ENCODE measurements around the gene HBEGF. TPM values are rescaled to one million over a fixed set of nuclear protein-coding genes. Genes with fewer than 3 reads are reported as not detected.

The HBEGF gene
- total RNA-seq, 2 donors from 2014 or later, result 3.1 to 7.3 TPM

GRCh38 chr5:140355546-140355945, 9.1 kb upstream of the HBEGF start:
- no peak overlapping the region for H3K4me3 ChIP-seq

GRCh38 chr5:140351609-140352334, 5.4 kb upstream of the HBEGF start:
- H3K9me3 ChIP-seq, result no peaks in the 10 kb centered on the region
- intact Hi-C loops (cut with DNase I), result no loop called here
- H3K27ac ChIP-seq, result no peak overlapping the region
- H3K4me3 ChIP-seq, result no peak overlapping the region
- peak; percentile 75 to 96 (median 83) for TF ChIP-seq CTCF (IDR thresholded peaks at IDR 0.05)
- TF ChIP-seq POLR2A (IDR thresholded peaks at IDR 0.05), result no peak
- no peaks in the 10 kb centered on the region for H3K36me3 ChIP-seq (replicated peaks in 1 of 2; ENCODE audit: insufficient read depth in 1 of 2, low read depth in 2 of 2)
- WGBS, 2 donors, result 2% methylated on average over 5 of the region's 5 CpGs
- peaks cover 8% of the 10 kb centered on the region for H3K4me1 ChIP-seq
- ATAC-seq (peak; percentile 84), DNase-seq (peak; percentile 56 to 76 (median 60))
- H3K27me3 ChIP-seq, result no peaks in the 10 kb centered on the region

More at GRCh38 chr5:140355546-140355945, 9.1 kb upstream of the HBEGF start:
- ATAC-seq, result no peak
- Histone ChIP-seq H3K27me3 (no peaks in the 10 kb centered on the region), H3K9me3 (no peaks in the 10 kb centered on the region), H3K4me1 (peaks cover 7% of the 10 kb centered on the region), H3K27ac (no peak overlapping the region), H3K36me3 (replicated peaks in 1 of 2; ENCODE audit: insufficient read depth in 1 of 2, low read depth in 2 of 2) (no peaks in the 10 kb centered on the region)
- TF ChIP-seq CTCF (IDR thresholded peaks at IDR 0.05), result no peak
- TF ChIP-seq POLR2A (IDR thresholded peaks at IDR 0.05), result no peak
- intact Hi-C loops (cut with DNase I), result loop anchor here (5.0 kb wide), 1 partner anchor 108 kb away; no protein-coding TSS in a partner anchor
- DNase-seq, result no peak
- WGBS, 2 donors, result 74 to 87% methylated on average over 7 of the region's 7 CpGs

GRCh38 chr5:140349244-140349643, 2.8 kb upstream of the HBEGF start:
- Histone ChIP-seq H3K4me1 (peaks cover 24% of the 10 kb centered on the region), H3K27me3 (no peaks in the 10 kb centered on the region), H3K9me3 (no peaks in the 10 kb centered on the region), H3K36me3 (replicated peaks in 1 of 2; ENCODE audit: insufficient read depth in 1 of 2, low read depth in 2 of 2) (no peaks in the 10 kb centered on the region), H3K4me3 (no peak overlapping the region), H3K27ac (no peak overlapping the region)
- intact Hi-C loops (cut with DNase I), result no loop called here
- 83 to 100% methylated on average over 1 to 2 of the region's 2 CpGs for WGBS, 2 donors
- no peak for TF ChIP-seq POLR2A (IDR thresholded peaks at IDR 0.05)
- no peak for TF ChIP-seq CTCF (IDR thresholded peaks at IDR 0.05)
- no peak for DNase-seq
- ATAC-seq, result no peak

- H3K4me3 ChIP-seq, result no peak overlapping the region
- no peak for TF ChIP-seq CTCF (IDR thresholded peaks at IDR 0.05)
- TF ChIP-seq POLR2A (IDR thresholded peaks at IDR 0.05), result no peak
- no peaks in the 10 kb centered on the region for H3K36me3 ChIP-seq (replicated peaks in 1 of 2; ENCODE audit: insufficient read depth in 1 of 2, low read depth in 2 of 2)
- H3K27me3 ChIP-seq, result no peaks in the 10 kb centered on the region
- DNase-seq (no peak), ATAC-seq (no peak)
- no peaks in the 10 kb centered on the region for H3K9me3 ChIP-seq
- WGBS, 2 donors, result 67 to 71% methylated on average over 4 of the region's 4 CpGs
- no peak overlapping the region for H3K27ac ChIP-seq
- intact Hi-C loops (cut with DNase I), result no loop called here
- peaks cover 24% of the 10 kb centered on the region for H3K4me1 ChIP-seq
Measured at GRCh38 chr5:140348104-140348503, 1.7 kb upstream of the HBEGF start.

GRCh38 chr5:140347360-140347759, 957 bp upstream of the HBEGF start:
- DNase-seq (no peak), ATAC-seq (no peak)
- 21 to 38% methylated on average over 2 of the region's 2 CpGs for WGBS, 2 donors
- Histone ChIP-seq H3K9me3 (no peaks in the 10 kb centered on the region), H3K4me1 (peaks cover 24% of the 10 kb centered on the region), H3K4me3 (no peak overlapping the region), H3K27ac (peak overlapping the region in 3 of 4 donors; percentile 81 to 87 (median 83)), H3K36me3 (replicated peaks in 1 of 2; ENCODE audit: insufficient read depth in 1 of 2, low read depth in 2 of 2) (no peaks in the 10 kb centered on the region), H3K27me3 (no peaks in the 10 kb centered on the region)
- intact Hi-C loops (cut with DNase I), result no loop called here
- no peak for TF ChIP-seq POLR2A (IDR thresholded peaks at IDR 0.05)
- TF ChIP-seq CTCF (IDR thresholded peaks at IDR 0.05), result no peak
